H54 (cell line): ENCODE data around the gene EXOC4.

ENCODE experiments used
- DNase-seq: peaks from one replicate; pipeline ENCODE4 v3.0.0; 2011; ENCODE audit warnings: low spot score, mixed read lengths; ENCODE audit not compliant: insufficient read length
- FAIRE-seq: peaks from 3 replicates; lab custom pipeline; 2011; peaks lifted over from hg19 to GRCh38; lab: Jason Lieb, UNC
- POLR2A ChIP-seq: IDR thresholded peaks from 2 replicates; pipeline ENCODE4 v1.6.1; 2011; ENCODE audit warnings: low read depth, mild to moderate bottlenecking, low read length

EXOC4 gene

DNA sequence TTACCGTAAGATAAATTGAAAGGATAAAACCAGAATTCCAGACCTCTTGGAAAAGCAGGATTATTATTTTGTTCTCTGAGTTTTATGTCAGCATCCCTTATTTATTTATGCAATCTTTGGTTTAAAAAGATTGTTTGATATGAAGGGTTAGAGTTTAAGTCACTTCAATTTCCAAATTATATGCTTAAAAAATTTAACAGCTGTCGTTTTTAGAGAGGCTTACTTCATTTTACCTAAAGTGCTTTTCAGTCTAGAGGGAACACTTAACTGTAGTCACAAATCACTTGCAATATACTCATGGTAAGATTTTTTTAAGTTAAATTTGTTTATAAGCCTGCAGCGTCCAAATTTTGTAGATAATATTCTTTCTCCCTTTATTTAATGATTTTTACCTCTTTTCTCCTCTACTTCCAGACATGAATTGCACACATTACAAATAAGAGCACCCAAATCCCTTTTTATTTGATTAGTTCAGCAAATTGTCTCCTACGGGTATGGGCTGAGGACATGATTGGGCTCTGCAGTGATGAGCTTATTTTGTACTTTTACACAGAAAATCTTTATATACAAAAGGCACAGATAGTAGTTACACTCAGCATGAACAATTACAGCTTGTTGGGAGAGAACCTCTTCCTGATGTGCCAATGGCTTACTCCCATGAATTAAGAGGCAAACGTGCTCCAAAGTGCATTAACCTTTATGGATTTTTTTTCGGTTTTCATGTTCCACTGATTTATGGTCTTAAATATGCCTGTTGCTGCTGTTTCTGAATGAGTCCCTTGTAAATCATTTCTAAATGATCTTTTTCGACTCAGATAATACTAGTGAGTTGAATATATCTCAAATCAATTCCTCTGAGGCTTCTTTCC, 555.0 kb downstream of the EXOC4 start:
- FAIRE-seq, result no peak
- no peak for TF ChIP-seq POLR2A
- DNase-seq, result no peak

DNA sequence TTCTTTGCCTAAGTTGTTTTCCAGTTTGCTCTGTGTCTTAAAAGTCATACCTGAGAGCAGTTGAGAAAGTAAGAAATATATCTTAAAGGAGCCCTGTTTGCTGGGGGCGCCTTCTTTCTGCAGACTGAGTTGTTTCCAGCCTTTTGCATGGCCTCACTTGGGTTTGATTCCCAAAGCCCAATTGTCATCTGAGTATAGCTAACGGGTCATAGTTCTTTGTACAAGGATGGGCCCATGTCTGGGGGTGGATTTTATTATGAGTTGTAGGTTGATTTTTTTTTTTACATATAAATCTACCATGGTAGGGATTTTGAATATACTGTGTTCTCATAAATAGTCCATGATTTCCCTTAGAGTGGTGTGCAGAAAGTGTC, 555.6 kb downstream of the EXOC4 start:
- no peak for TF ChIP-seq POLR2A
- no peak for FAIRE-seq
- no peak for DNase-seq

- no peak for FAIRE-seq
- no peak for DNase-seq
- no peak for TF ChIP-seq POLR2A
These were observed 560.0 kb downstream of the EXOC4 start for GRCh38 chr7:133812877-133813276.

- no peak for FAIRE-seq
- no peak for TF ChIP-seq POLR2A
- DNase-seq, result no peak
These were observed 562.8 kb downstream of the EXOC4 start for GRCh38 chr7:133815611-133816210.

DNA sequence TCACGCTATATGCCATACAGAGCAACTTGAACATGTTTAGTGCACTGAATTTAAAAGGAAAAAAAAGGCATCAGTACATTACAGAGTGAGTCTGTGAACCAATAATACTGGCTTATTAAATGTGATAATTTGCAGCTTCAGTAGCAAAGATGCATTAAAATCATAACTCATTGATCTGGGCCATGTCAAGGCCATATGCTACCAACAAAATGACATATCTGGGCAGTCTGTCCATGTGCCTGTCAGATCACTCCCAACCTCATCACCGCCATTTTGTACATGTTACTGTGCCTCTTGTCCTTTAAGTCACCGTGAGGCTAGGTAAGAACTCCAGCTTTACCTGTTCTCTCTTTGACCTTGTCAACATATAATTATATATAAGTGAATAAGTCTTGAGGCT, 566.8 kb downstream of the EXOC4 start:
- FAIRE-seq (no peak), DNase-seq (no peak)
- TF ChIP-seq POLR2A, result no peak

GRCh38 chr7:133820584-133820983, 567.7 kb downstream of the EXOC4 start:
- no peak for FAIRE-seq
- DNase-seq, result no peak
- TF ChIP-seq POLR2A, result no peak

- no peak for TF ChIP-seq POLR2A
- FAIRE-seq, result no peak
- no peak for DNase-seq
These were observed 568.3 kb downstream of the EXOC4 start for GRCh38 chr7:133821171-133821570.

- DNase-seq (no peak), FAIRE-seq (no peak)
- no peak for TF ChIP-seq POLR2A
These were observed 569.2 kb downstream of the EXOC4 start for GRCh38 chr7:133822001-133822641.

- no peak for TF ChIP-seq POLR2A
- DNase-seq, result no peak
- no peak for FAIRE-seq
These were observed 570.1 kb downstream of the EXOC4 start for GRCh38 chr7:133822868-133823552.

DNA sequence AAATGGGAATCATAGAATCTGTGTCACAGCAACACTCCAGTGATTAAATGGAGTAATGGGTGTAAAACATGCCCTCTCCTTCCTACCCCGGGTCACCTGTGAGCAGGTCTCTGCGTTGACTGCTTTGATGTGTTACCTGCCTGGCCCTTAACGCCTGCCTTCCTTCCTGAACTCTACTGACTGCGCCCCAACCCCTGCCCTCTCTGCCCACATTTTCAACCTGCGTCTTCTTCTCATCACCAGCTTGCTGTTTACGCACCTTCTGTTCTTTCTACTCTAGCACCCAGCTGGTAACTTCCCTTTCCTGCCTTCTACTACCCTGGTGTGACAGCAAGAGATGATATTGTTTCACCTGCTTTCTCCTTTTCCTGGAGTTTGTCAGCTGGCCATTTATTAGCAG, 571.3 kb downstream of the EXOC4 start:
- TF ChIP-seq POLR2A, result no peak
- FAIRE-seq, result no peak

DNA sequence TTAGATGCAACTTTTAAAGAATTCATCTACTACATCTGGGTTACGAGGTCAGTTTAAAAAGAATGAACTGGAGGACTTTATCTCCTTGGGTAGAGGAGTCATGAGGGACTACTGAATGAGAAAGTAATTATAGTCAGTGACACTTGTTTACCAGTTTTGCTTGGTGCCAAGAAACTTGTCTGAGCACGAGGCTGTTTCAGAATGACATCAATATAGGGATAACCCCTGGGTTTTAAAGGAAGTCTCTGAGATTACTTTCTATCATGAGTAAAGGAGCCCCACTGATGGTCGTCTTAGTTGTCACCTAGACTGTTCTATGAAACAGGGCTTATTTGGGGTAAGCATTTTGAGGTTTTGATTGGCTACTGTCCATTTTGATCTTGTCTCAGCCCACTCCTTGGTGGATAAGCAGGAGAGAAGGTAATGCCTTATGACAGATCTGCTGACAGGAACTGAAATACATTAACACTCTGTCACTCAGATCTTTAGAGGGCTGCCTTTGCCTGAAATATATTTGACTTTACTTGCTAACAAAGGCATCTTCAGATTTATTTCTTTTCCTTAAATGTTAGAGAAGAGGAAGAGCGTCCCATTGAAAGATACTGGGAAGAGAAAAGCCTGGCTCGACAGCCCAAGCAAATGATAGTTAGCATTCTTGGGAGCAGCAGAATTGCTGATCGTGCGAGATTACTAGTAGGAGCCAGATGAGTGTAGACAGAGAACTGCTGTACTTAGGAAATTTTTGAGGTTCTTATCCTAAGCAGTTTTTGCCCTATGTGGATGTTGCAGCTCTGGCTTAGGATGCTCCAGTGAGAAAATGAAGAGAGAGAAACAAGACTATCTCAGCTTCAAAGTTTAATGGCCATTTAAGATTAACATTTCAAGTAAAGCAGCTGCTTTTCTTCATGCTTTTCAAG, 575.1 kb downstream of the EXOC4 start:
- DNase-seq (no peak), FAIRE-seq (no peak)
- no peak for TF ChIP-seq POLR2A

More for the DNA sequence above, 571.3 kb downstream of the EXOC4 start:
- no peak for DNase-seq

GRCh38 chr7:133828906-133829305, 576.0 kb downstream of the EXOC4 start:
- FAIRE-seq, result no peak
- no peak for DNase-seq
- no peak for TF ChIP-seq POLR2A
